ENCODE results near the gene PPEF2. TPM values are rescaled to one million over a fixed set of nuclear protein-coding genes. Genes with fewer than 3 reads are reported as not detected.
A peak's percentile ranks its signal among the peaks of the same experiment; 100 is the strongest.
"Not testable (repeated sequence)": the region's sequence is repeated elsewhere in the genome, so short reads cannot be mapped to it uniquely, and the experiment has no call there.

Gene PPEF2
- polyA plus RNA-seq, 1 experiment, result not detected

DNA sequence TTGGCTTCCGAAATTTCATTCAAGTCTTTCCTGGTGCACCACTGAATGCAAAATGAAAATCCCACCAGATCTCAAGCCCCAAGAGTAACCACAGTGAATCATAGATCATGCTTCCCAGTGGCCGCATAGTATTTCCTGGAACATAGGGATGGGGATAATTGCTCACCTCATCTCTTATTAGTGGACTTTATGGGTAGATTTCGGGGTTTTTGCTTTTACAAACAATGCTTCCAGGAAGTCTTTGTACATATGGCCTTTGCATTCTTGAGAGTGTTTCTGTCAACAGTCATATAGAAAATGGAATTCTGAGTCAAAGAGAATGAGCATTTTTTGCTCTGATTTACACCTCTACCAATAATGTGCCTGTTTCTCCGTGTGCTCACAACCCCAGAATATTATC, 53.4 kb downstream of the PPEF2 start:
- DNase-seq (ENCODE audit: low read depth), result no peak
- TF ChIP-seq CTCF (IDR thresholded peaks at IDR 0.05; ENCODE audit: insufficient read depth, low read depth, low read length), result no peak
- H3K4me3 ChIP-seq (ENCODE audit: low read depth, low read length), result no peak overlapping the region
- no peaks in the 10 kb centered on the region for H3K36me3 ChIP-seq (ENCODE audit: control insufficient read depth, insufficient read depth, low read length)
- CTCF ChIA-PET, result interaction anchor here (0.6 to 2.1 kb wide), 12 partner anchors 10 to 359 kb away, joined by 3 to 12 read pairs (median 5); partner anchors contain the start of genes RCHY1, THAP6 and USO1
- POLR2A ChIA-PET, result no interaction called here
- no peaks in the 10 kb centered on the region for H3K27me3 ChIP-seq (ENCODE audit: control insufficient read depth, insufficient read depth, low read length)

DNA sequence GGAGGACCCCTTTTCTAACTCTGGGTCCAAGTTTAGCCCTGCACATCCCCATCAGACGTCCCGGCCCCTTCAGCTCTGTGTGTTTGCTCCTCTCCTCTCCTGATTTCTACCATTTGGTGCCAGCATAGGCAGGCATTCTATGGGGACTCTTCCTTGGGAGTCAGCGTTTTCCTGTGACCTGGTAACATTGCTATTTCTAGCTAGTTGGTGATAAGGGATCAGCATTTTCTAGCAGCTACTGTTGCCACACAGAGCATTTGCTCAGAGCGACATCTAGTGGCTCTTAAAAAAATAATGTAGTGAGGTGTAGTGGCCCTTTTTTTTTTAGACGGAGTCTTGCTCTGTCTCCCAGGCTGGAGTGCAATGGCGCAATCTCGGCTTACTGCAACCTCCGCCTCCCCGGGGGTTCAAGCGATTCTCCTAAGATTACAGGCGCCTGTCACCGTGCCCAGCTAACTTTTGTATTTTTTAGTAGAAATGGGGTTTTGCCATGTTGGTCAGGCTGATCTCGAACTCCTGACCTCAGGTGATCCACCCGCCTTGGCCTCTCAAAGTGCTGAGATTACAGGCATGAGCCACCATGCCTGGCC, 54.0 kb downstream of the PPEF2 start:
- H3K27me3 ChIP-seq (ENCODE audit: control insufficient read depth, insufficient read depth, low read length); H3K4me3 ChIP-seq (ENCODE audit: low read depth, low read length); H3K36me3 ChIP-seq (ENCODE audit: control insufficient read depth, insufficient read depth, low read length): not testable (repeated sequence)
- peak; percentile 63 for DNase-seq (ENCODE audit: low read depth)
- peak; percentile 70 for TF ChIP-seq CTCF (IDR thresholded peaks at IDR 0.05; ENCODE audit: insufficient read depth, low read depth, low read length)
- ChIA-PET POLR2A (interaction anchor here (0.5 kb wide), 1 partner anchor 66 kb away, joined by 3 read pairs; no protein-coding TSS in a partner anchor), CTCF (interaction anchor here (0.6 to 2.1 kb wide), 37 partner anchors 9 to 1527 kb away, joined by 3 to 16 read pairs (median 4); partner anchors contain the start of genes RCHY1, THAP6 and USO1)

DNA sequence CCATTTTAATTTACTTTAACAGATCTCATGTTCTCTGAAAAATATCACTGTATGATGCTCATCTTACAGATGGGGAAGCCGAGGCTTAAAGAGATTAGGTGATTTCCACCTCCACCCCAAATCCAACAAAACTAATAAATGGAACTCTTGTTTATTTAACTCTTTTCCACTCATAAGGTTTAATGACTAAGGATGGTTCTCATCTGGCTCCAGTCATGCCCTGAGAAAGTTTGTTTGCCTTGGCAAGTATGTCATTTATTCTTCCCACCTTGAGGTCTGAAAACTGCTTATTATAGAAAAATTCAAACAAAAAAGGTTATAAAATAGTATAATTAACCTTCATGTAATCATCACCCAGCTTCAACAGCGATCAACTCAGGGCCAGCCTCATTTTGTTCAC, 56.3 kb downstream of the PPEF2 start:
- no peak for DNase-seq (ENCODE audit: low read depth)
- CTCF ChIA-PET, result no interaction called here
- Histone ChIP-seq H3K36me3 (ENCODE audit: control insufficient read depth, insufficient read depth, low read length) (no peaks in the 10 kb centered on the region), H3K4me3 (ENCODE audit: low read depth, low read length) (no peak overlapping the region), H3K27me3 (ENCODE audit: control insufficient read depth, insufficient read depth, low read length) (no peaks in the 10 kb centered on the region)
- POLR2A ChIA-PET, result no interaction called here
- TF ChIP-seq CTCF (IDR thresholded peaks at IDR 0.05; ENCODE audit: insufficient read depth, low read depth, low read length), result no peak

GRCh38 chr4:75844151-75844662, 58.0 kb downstream of the PPEF2 start:
- no peak for TF ChIP-seq CTCF (IDR thresholded peaks at IDR 0.05; ENCODE audit: insufficient read depth, low read depth, low read length)
- CTCF ChIA-PET, result interaction anchor here (1.1 kb wide), 1 partner anchor 10 kb away, joined by 5 read pairs; no protein-coding TSS in a partner anchor
- H3K4me3 ChIP-seq (ENCODE audit: low read depth, low read length), result no peak overlapping the region
- no peaks in the 10 kb centered on the region; the same call in 1 of the 2 replicates for H3K36me3 ChIP-seq (ENCODE audit: control insufficient read depth, insufficient read depth, low read length)
- POLR2A ChIA-PET, result no interaction called here
- DNase-seq (ENCODE audit: low read depth), result peak; percentile 79
- no peaks in the 10 kb centered on the region for H3K27me3 ChIP-seq (ENCODE audit: control insufficient read depth, insufficient read depth, low read length)

DNA sequence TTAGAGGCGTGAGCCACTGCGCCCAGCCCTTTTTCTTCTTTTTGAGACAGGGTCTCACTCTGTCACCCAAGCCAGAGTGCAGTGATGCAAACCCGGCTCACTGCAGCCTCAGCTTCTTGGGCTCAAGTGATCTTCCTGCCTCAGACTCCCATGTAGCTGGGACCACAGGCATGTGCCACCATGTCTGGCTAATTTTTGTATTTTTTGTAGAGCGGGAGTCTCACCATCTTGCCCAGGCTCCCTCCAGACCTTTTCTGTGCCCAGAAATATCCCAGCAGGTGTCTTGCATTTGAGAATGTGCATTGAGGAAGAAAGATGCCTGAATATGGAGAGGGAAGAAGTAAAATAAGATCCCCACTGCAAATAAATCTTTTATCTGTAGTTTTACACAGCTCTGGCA, 58.7 kb downstream of the PPEF2 start:
- POLR2A ChIA-PET, result no interaction called here

More for the DNA sequence above, 58.7 kb downstream of the PPEF2 start:
- Histone ChIP-seq H3K36me3 (ENCODE audit: control insufficient read depth, insufficient read depth, low read length) (no peaks in the 10 kb centered on the region; the same call in 1 of the 2 replicates), H3K27me3 (ENCODE audit: control insufficient read depth, insufficient read depth, low read length) (no peaks in the 10 kb centered on the region), H3K4me3 (ENCODE audit: low read depth, low read length) (no peak overlapping the region)
- TF ChIP-seq CTCF (IDR thresholded peaks at IDR 0.05; ENCODE audit: insufficient read depth, low read depth, low read length), result no peak
- DNase-seq (ENCODE audit: low read depth), result no peak
- CTCF ChIA-PET, result interaction anchor here (0.6 to 1.1 kb wide), 2 partner anchors 9 to 213 kb away, joined by 3 to 5 read pairs; partner anchors contain the start of gene CDKL2
